HG02623 (cell line): ENCODE data around the gene NTF4.
"Not testable (repeated sequence)": the region's sequence is repeated elsewhere in the genome, so short reads cannot be mapped to it uniquely, and the experiment has no call there.

ENCODE experiments used
- ATAC-seq: cut with Tn5 transposase; IDR thresholded peaks from one replicate; pipeline ENCODE4 v1.9.1; 2021; ENCODE audit warnings: moderate library complexity; ENCODE audit not compliant: unreplicated experiment

The NTF4 gene

GRCh38 chr19:49091391-49092038 is 26.9 kb upstream of the NTF4 start:
- ATAC-seq = no peak

- no peak for ATAC-seq
Observed at GRCh38 chr19:49086296-49086695, 21.7 kb upstream of the NTF4 start.

DNA sequence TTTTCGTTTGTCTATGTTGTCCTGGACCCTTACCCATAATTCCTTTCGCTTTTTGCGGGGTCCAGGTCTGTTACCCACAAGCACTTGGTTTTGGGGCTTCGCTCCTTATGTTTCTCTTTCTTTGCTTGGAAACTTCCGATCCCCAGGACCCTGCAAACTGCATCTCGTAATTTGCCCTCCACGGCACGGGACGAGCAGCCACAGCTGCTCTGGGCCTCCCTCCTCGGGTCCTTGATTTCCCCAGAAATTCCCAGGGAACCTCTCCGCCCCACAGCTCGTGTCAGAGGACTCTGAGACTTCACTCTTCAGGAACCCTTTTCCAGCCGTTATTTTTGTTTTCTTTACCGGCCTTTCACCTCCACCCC is 21.2 kb upstream of the NTF4 start:
- no peak for ATAC-seq

DNA sequence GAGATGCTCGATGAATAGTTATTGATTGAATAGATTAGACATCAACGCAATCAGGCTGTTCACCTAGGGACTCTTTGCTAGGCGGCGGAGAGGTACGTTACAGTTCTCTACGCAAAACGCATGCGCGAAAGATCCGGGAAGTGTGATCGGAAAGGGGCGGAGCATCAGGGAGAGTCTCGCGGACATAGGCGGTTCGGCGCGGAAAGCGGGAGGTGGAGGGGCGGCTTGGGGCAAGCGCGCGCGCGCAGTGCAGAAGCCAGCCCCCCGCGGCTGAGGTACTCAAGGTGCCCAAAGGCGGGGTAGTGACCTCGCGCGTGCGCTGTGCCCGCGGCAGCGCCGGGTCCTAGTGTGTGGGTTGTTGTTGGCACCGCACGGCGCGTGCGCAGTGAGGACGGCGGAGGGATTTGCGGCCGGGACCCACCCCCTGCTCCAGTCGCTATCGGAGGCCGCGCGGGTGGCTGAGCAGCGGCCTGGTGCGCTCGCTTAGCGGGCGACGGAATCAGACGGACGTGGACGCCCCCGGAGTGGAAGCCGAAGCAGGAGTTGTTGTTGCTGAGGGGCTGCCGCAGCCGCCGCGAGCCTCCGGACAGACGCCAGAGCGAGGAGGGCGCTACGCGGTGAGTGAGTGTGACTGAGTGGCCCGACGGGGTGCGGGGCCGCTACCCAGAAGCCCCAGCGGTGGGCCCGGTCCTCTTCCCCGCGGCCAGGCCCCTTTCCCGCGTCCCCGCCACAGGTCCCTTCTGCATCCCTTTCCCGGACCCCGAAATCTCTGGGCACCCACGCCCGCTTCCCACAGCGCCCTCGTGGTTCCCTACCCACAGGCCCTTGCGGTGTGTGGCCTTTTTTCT is 20.6 kb upstream of the NTF4 start, which contains the start of gene SNRNP70:
SNRNP70 (plus strand) TSS at position 432 of the 848 bp plus-strand sequence. CDS start 964 bp downstream, outside the sequence.
- peak; percentile 93 for ATAC-seq

GRCh38 chr19:49084206-49085019 is 19.8 kb upstream of the NTF4 start:
- no peak for ATAC-seq

- no peak for ATAC-seq
Observed at GRCh38 chr19:49081273-49081672, 16.7 kb upstream of the NTF4 start.

DNA sequence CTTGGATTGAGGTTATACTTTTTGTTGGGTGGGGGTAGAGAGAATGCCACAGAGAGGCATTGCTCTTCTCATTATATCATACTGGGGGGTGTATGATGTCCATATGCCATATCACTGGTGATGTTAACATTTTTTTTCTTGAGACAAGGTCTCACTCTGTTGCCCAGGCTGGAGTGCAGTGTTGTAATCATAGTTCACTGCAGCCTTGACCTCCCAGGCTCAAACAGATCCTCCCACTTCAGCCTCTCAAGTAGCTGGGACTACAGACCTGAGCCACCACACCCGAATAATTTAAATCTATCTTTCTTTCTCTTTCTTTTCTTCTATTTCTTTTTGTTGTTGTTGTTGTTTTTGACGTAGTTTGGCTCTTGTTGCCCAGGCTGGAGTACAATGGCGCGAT is 15.8 kb upstream of the NTF4 start:
- ATAC-seq = no peak

DNA sequence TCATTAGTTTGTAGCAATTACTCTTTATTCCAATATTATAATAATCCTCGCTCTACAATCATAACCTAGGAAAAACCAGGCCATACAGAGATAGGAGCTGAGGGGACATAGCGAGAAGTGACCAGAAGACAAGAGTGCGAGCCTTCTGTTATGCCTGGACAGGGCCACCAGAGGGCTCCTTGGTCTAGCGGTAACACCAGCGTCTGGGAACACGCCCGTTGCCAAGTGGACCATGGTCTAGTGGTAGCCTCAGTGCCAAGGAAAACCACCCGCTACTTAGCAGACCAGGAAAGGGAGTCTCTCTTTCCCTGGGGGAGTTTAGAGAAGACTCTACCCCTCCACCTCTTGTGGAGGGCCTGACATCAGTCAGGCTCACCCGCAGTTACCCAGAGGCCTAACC is 10.3 kb upstream of the NTF4 start:
- not testable (repeated sequence) for ATAC-seq

DNA sequence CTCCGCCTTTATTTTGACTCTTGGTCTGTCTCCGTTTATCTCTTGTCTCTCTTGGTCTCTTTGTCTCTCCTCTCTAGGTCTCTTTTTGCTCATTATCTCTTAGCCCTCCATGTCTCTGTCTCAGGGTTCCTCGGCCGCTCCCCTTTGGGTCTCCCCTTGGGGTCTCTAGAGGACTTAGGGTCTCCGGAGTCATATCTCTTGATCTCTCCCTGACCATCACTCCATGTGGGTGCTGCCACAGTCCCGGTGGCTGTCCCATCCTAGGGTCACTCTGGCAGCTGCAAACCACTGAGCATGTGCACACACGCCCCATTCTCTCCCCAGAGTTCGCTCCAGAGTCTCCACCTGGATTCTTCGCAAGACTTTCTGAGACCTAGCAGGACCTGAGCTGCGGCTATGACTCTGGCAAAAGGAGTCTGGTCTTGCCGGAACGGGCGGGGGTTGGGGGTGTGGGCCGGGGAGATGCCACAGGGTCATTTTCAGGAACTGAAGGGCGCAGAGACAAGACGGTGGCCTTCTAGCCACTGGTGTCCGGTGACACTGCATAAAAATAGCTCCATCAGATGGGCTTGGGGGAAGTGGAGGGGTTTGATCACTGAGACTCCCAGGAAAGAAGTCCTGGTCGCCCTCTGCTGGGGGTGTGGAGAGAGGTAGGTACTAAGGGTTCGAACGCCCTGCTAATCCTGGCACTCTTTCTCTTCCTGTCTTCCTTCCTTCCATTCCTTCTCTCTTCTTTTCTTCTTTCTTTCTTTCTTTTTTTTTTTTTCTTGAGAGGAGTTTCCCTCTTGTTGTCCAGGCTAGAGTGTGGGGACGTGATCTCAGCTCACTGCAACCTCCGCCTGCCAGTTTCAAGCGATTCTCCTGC is 9.1 kb upstream of the NTF4 start:
- ATAC-seq = no peak

DNA sequence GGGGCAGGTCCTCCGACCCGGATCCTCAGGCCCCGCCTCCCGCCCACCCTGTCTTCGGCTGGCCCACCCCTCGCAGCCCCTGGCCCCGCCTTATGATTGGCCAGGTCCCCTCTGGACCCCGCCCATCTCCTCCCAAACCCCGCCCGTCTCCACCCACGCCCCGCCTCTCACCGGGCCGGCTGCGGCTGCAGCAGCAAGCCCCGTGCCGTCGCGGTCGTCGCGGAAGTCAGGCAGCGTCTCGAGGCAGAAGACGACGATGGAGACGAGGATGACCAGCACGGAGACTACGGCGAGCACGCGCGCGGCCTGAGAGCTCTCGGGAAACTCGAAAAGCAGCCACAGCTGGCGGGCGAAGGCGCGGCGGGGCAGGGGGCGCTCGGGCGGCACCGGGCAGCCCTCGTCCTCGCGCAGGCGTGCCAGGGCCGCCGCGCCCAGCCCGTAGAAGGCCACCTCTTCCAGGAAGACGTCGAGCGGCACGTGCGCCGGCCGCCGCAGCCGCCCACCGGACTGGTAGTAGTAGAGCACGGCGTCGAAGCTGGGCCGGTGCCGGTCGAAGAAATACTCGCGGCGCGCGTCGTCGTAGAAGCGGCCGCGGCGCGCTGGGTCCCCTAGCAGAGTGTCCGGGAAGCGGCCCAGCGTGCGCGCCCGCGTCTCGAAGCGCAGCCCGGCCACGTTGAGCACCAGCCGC is 7.4 kb upstream of the NTF4 start:
- ATAC-seq = no peak

DNA sequence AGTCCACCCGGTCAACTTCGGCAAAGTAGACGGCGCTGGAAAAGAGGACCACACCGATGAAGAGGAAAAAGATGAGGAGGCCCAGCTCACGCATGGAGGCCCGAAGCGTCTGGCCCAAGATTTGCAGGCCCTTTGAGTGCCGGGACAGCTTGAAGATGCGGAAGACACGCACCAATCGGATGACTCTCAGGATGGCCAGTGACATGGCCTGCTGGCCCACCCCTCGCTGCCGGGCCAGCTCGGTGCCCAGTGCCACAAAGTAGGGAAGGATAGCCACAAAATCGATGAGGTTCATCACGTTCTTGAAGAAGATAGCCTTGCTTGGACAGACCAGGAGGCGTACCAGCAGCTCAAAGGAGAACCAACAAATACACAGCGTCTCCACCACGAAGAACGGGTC is 5.8 kb upstream of the NTF4 start:
- ATAC-seq = no peak

- no peak for ATAC-seq
Observed at GRCh38 chr19:49069026-49069425, 4.4 kb upstream of the NTF4 start.

DNA sequence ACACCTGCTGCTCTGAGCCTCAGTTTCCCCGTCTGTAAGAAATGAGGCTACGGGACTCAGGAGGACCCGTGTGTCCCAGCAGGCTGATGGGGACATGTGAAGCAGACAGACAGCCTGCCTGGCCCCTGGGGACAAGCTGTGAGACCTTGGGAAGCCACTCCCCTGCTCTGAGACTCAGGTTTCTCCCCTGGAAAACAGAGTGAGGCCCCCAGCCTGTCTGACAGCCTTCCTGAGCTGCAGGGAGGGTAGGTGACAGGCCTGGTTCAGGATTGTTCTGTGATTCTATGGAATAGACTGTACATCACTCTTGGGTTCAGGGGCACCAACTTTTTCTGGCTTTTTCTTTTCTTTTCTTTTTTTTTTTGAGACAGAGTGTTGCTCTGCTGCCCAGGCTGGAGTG is 2.9 kb upstream of the NTF4 start:
- ATAC-seq = no peak

DNA sequence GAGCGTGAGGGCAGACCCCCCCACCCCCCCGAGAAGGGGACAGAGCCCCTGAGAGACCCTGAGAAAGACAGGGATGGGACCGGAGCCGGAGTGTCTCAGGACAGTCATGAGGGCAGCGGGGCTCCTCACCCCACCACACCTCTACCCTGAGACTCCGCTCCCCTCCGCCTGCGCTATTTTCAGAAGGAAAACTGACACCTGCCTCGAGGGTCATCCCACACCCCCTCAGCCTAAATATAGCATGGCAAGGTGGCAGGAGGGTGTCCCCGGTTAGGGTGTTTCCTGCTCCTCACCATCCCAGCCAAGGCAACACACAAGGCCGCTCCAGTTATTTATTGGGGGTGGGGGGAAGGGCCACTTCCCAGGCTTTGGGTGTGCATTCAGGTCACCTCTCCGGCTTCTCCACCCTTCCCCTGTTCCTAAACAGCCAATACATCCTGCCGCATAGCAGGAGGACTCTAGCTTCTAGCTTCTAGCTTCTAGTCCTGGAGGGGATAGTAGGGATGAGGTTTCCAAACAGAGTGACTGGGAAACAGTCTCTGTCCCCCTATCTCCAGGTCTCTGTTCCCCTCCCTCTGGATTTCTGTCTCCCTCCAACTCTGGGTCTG is 1.4 kb upstream of the NTF4 start:
- ATAC-seq = no peak

DNA sequence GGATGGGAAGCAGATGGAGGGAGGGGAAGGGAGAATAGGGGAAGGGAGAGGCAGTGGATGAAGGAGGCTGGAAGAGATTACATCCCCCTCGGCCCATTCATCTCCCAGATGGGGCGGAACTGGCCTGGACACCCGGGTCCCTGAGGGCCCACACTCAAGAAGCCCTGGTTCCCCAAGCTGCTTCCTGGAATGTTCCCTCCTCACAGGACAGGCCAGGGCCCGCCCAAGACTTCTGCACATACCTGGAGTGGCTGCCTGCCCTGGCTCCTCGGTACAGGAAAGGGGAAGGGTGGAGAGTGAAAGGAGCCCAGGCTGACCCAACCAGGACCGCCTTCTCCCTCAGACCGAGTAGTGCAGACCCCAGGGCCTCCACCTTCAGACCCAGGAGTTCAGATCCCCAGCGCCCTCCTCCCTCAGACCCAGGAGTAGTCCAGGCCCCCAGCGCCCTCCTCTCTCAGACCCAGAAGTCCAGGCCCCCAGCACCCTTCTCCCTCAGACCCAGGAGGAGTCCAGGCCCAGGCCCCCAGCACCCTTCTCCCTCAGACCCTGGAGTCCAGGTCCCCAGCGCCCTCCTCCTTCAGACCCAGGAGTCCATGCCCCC is 489 bp downstream of the NTF4 start:
- ATAC-seq = no peak

GRCh38 chr19:49061445-49061844 is 3.2 kb downstream of the NTF4 start:
- no peak for ATAC-seq

DNA sequence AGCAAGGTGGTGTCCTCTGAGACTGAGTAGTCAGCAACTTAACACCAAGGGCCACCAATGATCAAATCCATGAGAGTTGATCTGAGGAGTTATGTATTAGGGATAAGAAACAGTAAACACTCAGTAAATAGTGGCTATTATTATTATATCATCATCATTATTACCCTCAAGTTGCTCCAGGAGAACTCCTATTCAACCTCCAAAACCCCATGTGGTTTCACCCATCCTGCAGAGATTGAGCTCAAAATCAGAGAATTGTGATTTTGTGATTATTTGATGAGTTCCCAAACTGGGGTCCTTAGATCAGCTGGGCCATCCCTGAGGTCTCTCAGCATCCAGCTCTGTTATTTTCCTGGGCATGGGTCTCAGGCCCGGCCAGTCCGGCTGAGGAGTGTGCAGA is 3.6 kb downstream of the NTF4 start:
- ATAC-seq = no peak

DNA sequence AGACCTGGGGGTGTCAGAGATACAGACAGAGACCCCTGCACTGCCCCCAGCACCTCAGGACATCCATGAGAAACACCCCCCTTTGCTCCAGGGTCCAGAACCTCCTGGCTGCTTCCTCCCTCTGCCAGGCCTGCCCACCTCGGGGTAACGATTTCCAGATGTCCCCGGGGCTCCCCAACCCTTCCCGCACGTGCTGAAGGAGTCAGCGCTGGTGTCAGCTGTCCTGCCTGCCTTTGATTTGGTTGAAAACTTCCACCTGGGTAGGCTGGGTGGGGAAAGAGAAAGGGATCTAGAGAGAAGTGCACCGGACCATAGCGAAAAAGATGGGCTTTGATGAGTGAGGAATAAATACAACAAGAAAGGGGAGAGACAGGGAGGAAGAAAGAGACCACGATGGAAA is 5.6 kb downstream of the NTF4 start:
- no peak for ATAC-seq

DNA sequence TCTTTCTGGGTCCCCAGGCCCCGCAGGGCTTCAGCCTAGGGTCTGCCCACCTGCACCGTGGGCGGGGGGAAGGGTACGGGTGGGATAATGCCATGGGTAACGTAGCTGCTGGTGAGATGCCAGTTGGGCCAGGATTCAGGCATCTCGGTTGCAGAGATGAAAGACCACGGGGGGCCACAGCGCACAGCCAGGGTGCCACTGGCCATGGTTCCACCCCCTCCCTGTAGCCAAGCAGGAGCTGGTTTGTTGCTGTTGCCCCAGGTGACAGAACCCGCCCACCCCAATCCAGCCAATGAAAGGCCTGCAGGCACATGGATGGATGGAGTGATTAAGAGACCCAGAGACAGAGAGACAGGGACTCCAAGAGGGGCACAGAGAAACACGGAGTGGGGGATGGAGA is 6.1 kb downstream of the NTF4 start:
- no peak for ATAC-seq
